Fibroblast of gingiva (primary cell): Measurements from ENCODE around the gene SPAG17.

ENCODE experiments used
- DNase-seq: peaks from one replicate; pipeline ENCODE4 v3.0.0-alpha.2; 2011; ENCODE audit warnings: low read depth

The SPAG17 gene

DNA sequence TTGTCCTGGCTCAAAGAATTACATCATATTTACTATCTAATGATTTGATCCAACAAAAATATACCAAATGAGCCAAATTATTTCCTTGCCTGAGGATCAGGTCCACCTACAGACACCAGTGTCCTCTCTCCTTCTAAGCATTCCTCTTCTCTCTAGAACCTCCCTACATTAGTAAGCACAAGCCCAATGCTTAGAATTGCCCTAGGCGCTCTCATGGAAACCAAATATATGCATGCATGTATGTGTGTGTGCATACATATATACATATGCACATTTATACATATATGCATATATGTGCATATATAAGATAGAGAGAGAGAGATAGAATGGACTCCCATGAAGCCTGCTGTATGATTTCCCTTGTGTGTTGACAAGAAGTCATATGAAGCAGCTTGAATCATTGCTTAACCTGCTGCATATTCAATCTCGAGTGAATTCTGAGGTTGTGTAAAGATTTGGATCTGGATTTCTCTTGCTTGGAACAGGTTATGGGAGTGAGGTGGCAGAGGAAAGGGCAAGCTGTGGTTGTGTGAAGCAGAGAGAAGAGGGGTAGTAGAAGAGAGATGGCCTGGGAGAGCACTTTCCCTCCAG lies 66.1 kb downstream of the SPAG17 start:
- no peak for DNase-seq

DNA sequence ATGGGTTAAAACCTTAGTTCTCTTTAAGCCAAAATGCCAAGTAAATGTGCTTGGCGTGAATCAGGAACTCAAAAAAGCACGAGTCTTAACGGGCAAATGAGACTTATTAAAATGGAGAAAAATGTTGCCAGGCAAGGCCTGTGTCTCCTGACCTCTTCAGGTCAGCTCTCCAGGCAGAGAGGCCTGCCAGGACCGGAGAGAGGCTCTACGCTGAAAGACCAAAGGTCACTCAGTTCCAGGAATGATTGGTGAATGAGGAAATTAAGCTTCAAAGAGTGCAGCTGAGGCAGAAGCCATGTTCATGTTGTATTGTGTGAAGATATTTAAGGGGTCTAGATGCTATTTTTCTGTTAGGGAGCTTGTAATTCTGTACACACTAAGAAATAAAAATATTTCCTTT lies 66.6 kb downstream of the SPAG17 start:
- DNase-seq = no peak

DNA sequence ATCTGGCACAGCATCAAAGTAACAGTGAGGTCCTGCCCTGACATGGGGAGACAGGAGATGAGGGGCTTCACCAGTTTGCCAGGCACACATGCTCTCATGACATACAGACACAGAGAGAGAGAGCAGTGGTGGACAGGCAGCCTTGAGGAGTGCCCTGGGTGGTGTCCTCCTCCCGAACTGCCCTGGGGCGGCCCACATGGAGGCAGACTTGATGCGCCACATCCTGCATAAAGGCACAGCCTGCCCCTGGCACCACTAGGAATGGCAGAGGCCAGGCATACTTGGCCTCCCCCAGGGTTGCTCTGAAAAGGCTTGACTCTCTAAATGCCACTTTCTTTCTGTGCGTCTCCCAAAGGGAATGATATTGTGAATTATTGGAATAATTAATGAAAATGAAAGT lies 67.5 kb downstream of the SPAG17 start:
- no peak for DNase-seq

DNA sequence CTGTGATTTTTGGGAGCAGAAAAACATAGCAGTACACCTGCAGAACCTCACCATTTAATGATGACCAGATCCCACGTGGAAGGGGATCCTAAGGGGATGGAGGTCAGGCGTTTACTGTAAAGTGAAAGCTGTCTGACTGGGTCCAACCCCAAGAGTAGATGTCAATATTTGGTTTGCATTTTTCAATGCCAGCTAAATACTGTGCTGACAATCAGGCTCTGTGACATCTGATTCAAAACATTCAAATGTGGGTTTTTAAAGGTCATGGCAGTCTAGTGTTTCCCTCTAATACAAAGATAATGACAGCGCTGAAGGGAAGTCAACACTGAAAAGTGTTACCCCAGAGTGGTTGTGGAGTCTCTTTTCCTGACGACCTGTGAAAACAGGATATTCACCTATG lies 68.1 kb downstream of the SPAG17 start:
- no peak for DNase-seq

DNA sequence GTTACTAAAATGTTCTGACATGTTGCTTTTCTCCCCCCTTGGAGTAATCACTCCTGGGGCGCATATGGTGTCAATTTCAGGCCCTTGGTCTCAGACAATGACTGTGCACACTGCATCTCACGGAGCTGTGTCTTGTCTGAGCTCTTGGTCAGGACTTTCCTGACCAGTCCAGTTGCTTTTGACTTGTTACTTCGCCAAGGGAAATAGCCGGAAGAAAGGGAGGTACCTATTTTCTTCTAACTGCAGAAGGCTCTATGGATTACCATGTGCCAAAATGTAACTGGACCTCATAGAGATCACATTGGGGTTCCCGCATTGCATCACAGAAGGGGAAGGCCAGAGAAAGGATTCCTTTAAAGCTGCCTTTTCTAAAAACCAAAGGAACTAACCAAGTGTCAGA lies 68.6 kb downstream of the SPAG17 start:
- no peak for DNase-seq

DNA sequence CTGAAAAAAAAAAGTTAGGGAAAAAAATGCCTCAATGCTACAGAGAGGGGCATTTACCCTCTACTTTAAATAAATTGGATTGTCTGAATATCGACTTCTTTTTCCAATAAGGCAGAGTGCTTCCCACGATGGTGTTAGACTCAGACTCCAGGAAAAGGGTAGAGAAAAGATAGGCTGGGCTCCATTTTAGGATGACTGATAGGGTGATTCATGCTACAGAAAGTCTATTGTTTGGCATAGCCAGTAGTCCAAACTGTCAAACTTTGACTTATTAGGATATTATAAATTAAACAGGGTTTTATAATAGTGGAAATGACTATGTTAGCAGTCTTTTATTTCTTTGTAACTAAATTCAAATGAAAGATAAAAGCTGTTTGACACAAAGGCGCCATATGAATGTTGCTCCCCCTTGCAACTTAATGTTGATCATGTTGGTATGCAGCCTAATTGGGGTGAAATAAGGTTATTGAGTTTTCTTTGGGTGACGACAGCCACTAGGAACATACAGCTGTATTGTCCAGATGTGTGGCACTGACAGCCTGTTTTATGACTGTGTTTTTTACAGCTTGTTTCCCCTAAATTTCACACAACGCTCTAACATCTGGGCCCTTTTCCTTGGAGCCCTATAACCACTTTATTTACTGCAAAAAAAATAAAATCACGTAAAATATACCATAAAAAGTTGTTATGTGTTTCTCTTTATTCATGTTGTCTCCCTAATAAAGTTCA lies 69.3 kb downstream of the SPAG17 start:
- no peak for DNase-seq

DNA sequence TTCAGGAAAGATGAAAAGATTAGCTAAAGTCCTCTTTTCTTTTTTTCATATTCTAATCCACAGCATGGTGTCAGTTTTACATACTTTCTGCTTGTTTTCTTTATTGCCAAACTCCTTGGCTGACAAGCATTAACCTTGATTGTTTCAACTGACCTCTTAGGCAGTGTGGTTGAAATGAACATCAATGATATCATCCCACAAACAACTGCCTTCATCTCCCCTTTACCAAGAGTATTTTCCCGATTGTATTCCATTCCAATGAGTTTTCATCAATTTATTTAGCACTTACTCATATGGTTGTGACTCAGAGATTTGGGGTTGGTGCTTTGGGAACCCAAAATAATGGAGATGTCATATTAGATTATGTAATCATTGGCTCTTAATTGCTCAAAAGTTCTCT lies 71.8 kb downstream of the SPAG17 start:
- DNase-seq = no peak

DNA sequence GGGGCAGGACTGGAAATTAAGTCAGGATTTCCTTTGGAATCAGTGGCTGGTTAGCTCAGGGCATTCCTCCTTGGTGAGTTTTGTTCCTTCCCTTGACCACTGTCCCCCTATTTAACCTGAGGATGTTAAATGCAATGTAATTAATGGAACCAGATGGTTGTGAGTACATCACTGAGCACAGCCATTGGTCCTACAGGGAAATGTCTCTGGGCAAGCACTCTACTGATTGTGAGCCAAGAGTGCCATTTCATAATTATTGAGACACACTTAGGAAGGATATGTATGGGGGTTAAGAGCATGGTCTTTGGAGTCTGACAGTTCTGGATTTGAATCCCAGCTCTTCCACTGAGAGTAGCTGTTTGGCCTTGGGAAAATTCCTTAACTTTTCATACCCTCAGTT lies 74.4 kb downstream of the SPAG17 start:
- no peak for DNase-seq

DNA sequence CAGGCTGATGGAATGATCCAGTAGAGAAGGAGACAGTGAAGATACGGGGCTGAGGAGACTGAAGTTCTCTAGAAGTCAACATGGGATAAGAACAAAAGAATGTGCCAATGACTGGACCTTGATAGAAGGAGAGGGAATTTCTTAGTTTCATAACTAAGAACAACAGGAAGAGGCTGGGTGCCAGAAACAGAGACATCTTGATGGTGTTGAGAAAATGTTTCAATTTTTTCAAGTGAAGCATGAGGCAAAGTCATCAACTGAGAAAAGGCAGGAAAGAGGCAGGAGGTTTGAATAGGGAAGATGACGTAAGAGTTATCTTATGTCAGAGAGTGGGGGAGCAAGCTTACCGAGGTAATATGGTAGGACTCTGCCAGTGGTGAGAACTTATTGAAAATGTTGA lies 80.1 kb downstream of the SPAG17 start:
- no peak for DNase-seq

DNA sequence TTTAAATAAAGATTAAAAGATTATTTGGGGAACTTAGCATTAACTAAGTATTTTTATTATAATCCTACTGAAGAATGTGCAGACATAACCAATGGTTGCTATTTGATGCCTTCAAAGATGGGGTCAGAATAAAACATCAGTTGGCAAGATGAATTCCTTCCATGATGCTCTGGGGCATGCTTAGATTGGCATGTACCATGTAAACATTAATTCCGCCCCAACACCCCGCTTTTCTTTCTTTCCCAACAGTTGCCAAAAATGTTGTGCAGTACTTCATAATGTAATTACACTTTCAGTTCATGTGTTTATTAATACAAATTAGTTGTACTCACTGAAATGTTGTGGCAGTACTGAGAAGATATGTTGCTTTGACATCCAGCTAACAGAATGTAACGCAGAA lies 82.6 kb downstream of the SPAG17 start:
- no peak for DNase-seq

DNA sequence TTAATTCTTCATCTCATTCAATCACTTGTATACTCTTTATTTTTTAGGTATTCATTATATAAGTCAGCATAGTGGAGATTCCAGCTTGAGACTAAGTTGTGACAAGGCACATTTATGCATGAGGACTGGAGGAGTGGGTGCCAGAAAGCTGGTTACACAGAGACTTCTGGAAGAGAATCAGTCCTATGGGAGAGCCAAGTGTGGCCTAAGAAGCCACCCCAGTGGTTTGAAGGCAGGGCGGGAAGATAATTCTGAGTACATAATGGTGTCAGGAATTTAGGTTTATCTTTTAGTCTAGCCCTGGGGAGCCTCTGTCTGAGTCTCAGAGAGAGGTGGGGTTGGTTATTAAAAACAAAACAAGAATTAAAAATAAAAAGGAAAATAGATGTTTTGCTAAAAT lies 83.0 kb downstream of the SPAG17 start:
- no peak for DNase-seq

DNA sequence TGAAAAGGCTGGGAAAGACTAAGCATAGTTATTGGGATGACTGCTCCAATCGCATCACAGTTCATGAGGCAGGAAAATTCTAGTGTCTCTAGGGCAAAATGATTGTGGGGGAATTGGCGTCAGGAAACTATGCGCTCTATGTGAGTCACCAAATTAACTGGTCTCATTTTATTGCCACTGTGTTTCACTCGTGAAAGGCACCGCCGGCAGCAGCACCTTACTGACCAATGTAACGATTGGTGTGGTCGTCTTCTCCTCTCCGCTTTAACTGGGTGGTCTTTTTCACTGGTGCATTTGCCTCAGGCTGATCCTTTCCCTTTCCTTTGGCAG lies 83.5 kb downstream of the SPAG17 start:
- DNase-seq = no peak

DNA sequence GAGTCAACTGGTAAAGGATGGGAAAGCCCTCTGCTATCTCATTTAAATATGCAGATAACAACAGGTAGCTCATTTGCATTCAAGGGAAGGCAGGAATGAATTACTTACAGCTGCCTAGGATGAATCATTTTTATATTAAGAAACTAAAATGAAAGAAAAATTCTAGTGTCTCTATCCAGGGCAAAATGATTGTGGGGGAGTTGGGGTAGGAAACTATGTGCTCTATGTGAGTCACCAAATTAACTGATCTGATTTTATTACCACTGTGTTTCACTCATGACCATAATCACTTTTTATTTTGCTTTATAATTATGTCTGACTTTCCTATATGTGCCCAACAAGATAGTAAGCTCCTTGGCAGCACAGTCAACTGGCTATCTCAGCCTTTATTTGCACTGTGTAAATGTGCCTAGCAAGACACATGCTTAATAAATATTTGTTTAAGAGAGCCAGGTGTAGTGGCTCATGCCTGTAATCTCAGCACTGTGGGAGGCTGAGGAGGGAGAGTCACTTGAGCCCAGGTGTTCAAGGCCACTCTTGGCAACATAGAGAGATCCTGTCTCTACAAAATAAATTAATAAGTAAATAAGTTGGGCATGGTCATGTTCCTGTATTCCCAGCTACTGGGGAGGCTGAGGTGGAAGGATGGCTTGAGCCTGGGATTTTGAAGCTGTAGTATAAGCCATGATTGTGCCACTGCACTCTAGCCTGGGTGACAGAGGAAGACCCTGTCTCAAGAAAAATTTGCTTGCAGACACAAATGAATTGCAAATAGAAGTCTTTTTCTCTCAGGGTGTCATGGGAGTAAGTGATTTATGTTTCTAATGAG lies 84.1 kb downstream of the SPAG17 start:
- no peak for DNase-seq

DNA sequence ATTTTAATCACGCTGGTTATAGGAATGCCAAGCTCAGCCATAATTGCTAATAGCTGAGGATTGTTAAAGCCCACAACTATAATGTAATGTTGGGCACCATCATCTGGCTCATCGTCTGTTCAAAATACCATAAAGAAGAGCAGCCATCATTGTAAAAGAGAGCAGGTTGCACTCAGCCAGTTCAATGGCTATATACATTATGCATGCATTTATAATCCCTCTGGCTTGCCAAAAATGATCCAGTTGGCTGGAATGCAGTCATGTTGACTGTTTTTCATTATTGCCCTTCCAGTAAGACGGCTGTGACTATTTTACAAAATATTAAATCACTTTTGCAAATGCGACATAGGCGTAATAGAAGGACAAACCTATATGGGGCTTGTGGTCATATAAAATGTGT lies 85.3 kb downstream of the SPAG17 start:
- no peak for DNase-seq

DNA sequence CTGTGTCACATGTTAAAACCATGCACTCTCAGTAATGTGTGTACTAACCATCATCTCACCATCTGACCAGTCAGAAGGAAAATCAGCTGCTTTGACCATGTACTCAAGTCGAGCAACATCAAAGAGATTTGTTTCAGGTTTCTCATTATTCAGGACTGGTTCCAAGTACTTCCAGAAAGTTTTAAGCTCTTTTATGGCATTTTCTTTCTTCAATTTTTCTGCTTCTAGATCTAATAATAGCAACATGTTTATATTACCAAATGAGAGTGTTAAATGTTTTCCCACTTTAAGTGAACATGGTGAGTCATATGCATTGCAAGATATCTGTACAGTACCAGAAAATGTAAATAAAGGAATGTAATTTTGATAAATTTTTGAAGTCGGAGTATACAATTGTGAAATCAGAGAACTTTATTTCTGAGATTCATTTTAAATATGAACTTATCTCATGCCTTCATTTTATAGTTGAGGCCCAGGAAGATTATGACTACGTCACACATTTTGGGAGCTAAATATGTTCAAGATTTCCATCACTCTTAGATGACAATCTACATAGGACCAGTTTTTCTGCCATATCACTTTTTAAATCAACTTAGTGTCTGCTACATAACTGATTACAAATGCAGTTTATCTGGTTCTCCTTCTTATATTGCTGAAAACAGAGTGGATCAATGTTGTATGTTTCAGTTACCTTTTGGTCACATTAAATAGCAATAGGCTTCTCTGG lies 87.2 kb downstream of the SPAG17 start:
- DNase-seq = no peak

DNA sequence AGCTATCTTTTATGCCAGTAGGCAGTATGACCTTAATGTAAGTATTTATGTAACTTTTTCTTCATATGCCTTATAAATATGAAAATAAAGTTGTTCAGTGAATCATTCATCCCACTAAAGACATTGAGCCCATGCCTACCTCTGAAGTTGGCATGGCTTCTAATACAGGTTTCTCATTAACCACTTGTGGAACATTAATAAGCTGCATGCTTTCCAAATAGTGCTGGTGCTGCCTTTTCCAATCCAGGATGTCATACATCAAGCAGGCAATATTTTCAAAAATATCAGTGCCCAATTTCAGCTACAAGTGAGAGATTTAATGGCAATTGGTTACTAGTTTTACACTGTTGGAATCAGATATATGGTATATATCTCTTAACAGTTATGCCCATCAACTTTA lies 92.0 kb downstream of the SPAG17 start:
- no peak for DNase-seq

DNA sequence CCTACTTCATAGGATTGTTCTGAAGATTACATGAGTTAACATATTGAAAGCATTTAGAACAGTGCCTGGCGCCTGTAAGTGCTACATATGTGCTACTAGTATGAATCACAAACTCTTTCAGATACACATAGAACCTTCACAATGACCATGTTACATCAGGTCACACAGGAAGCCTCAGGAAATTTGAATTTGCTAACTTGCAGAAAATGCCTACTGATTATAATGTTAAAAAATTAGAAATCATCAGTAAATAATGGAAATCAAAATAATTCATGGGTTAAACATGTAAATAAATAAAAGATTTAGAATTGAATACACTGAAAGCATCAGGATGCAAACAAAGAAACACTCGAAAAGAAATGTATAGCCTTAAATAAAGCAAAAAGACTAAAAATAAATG lies 94.9 kb downstream of the SPAG17 start:
- no peak for DNase-seq

DNA sequence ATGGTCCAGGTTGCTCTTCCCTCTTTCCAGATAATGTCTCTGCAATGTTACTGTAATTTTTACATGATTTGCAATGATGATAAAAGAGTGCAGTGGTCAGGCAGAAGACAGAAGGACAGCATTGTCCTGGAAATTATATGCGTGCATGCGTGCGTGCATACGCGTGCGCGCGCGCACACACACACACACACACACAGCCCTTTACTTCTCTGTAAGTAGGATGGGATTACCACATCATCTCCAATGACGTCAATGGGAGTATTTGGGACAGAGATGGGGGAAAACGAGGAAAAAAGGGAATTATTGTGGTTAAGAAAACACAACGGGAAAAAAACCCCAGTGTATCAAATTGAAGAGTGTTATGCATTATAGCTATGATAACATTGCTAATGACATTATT lies 99.7 kb downstream of the SPAG17 start:
- no peak for DNase-seq

DNA sequence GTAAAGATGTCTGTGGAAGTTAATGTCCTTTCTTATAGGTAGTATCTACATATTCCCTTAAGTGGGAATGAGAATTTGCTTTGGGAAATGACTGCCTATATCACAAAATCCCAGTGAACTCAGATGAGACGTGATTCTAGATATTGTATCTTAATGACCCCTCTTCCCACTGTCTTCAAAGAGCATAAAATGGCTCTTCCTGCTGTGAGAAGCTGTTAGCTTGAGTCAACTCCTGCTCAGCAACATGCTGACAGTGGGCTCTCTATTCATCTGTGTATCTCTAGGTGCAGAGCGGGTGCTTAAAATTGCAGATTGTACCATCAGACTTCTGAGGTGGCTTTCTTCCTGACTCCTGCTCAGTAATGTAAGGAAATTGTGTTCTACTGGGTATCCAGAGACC lies 100.6 kb downstream of the SPAG17 start:
- no peak for DNase-seq

DNA sequence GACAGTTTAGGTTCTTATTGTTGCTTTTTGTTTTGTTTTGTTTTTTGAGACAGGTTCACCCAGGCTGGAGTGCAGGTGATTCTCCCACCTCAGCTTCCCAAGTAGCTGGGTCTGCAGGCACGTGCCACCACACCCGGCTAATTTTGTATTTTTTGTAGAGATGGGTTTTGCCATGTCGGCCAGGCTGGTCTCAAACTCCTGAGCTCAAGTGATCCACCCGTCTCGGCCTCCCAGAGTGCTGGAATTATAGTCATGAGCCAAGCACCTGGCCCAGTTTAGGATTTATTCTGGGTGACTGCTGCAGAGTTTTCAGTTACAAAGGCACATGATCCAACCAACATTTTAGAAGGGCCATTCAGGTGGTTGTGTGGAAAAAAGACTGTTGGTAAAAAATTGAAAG lies 102.0 kb downstream of the SPAG17 start:
- DNase-seq = no peak

DNA sequence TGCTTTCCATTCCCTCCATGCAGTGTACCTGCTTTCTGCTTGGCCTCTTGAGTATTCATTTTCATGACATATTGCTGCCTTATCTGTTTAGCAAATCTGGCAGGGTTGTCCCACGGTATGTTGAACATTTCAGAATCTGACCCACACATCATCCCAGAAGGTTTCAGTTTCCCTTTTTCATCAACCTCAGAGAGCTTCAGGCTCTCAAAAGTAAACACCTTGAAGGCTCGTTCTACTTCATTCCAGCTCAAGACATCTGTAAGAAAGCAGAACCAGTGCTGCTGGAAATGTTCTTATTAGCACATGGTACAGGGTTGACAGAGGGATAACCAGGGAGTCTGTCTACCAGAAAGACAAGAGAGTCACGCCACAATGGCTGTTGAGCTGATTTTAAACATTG lies 103.6 kb downstream of the SPAG17 start:
- DNase-seq = no peak

DNA sequence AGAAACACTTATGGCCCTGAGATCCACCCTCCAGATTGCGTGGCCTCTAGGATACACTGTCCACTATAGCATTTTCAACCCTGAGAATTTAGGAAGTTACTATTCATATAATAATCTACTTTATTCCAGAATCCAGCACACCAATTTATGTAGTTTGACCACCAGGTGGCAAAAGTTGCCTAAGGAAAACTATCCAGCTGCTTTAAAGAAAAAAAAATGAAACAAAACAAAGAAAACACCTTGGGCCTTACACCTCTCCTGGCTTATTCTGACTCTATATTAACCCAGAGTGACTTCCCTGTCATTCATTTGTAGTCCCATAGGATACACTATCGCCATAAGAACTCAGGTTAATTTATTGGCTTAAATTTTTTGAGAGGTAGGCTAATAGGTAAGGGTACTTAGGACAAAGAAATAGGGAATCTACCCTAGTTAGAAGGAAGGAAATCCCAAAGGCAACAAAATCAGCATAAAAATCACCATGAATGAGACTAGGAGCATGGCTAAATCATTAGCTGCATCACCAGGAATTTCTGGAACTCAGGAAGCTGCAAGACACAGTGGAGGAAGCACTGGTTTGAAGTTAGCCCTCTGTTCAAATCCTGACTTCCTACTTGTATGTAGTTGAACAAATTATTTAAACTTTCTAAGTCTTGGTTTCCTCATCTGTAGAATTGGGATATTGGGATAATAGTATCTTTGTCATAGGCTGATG lies 107.5 kb downstream of the SPAG17 start:
- peak; percentile 19 for DNase-seq
